Measurements from ENCODE around the gene TXNDC12. TPM values are rescaled to one million over a fixed set of nuclear protein-coding genes. Genes with fewer than 3 reads are reported as not detected.

Gene TXNDC12
- total RNA-seq, 1 donor from 2014 or later = 60.7 TPM

- H3K27me3 Mint-ChIP-seq (ENCODE audit: low read depth) = peaks cover 40% of the 10 kb centered on the region
- no peaks in the 10 kb centered on the region for H3K36me3 Mint-ChIP-seq (ENCODE audit: low read depth)
- H3K27ac Mint-ChIP-seq (ENCODE audit: unreplicated experiment) = no peak overlapping the region
- TF ChIP-seq, protein P1, sequence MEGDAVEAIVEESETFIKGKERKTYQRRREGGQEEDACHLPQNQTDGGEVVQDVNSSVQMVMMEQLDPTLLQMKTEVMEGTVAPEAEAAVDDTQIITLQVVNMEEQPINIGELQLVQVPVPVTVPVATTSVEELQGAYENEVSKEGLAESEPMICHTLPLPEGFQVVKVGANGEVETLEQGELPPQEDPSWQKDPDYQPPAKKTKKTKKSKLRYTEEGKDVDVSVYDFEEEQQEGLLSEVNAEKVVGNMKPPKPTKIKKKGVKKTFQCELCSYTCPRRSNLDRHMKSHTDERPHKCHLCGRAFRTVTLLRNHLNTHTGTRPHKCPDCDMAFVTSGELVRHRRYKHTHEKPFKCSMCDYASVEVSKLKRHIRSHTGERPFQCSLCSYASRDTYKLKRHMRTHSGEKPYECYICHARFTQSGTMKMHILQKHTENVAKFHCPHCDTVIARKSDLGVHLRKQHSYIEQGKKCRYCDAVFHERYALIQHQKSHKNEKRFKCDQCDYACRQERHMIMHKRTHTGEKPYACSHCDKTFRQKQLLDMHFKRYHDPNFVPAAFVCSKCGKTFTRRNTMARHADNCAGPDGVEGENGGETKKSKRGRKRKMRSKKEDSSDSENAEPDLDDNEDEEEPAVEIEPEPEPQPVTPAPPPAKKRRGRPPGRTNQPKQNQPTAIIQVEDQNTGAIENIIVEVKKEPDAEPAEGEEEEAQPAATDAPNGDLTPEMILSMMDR (conservative IDR thresholded peaks at IDR 0.05) = peak; percentile 93
- no peaks in the 10 kb centered on the region for H3K9me3 Mint-ChIP-seq
- DNase-seq (ENCODE audit: low read depth, low spot score) = peak; percentile 81
- no peak overlapping the region for H3K4me3 Mint-ChIP-seq
- peaks cover 5% of the 10 kb centered on the region for H3K4me1 Mint-ChIP-seq
Observed at GRCh38 chr1:52002038-52002917, 52.7 kb downstream of the TXNDC12 start.

DNA sequence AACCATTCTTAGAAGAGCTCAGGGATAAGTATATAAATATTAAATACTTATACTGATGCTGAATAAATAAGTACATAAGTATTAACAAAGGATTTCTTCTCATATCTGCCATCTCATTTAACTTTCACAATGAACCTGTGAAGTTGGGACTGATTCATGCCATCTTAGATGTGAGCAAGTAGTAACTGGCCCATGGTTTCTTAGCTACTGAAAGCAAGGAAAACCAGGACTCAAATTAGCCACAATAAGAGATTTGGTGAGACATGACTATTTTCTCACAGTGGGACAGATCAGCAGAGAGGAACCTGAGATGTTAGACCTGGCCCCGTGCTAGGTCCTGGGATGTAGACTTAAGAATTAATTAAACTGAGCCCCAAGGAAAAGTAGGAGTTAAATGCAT is 56.3 kb downstream of the TXNDC12 start:
- H3K27ac Mint-ChIP-seq (ENCODE audit: unreplicated experiment) = no peak overlapping the region
- H3K27me3 Mint-ChIP-seq (ENCODE audit: low read depth) = peaks cover 23% of the 10 kb centered on the region
- DNase-seq (ENCODE audit: low read depth, low spot score) = no peak
- H3K4me1 Mint-ChIP-seq = no peaks in the 10 kb centered on the region
- TF ChIP-seq, protein P1 (conservative IDR thresholded peaks at IDR 0.05) = no peak
- no peak overlapping the region for H3K4me3 Mint-ChIP-seq
- no peaks in the 10 kb centered on the region for H3K36me3 Mint-ChIP-seq (ENCODE audit: low read depth)
- H3K9me3 Mint-ChIP-seq = no peaks in the 10 kb centered on the region

- Mint-ChIP-seq H3K4me1 (peaks cover 3% of the 10 kb centered on the region), H3K9me3 (no peaks in the 10 kb centered on the region), H3K4me3 (no peak overlapping the region), H3K27ac (ENCODE audit: unreplicated experiment) (peak overlapping the region; percentile 23), H3K27me3 (ENCODE audit: low read depth) (peaks cover 26% of the 10 kb centered on the region), H3K36me3 (ENCODE audit: low read depth) (no peaks in the 10 kb centered on the region)
- TF ChIP-seq, protein P1 (conservative IDR thresholded peaks at IDR 0.05) = no peak
- DNase-seq (ENCODE audit: low read depth, low spot score) = no peak
Observed at GRCh38 chr1:51997974-51998382, 57.0 kb downstream of the TXNDC12 start.

- TF ChIP-seq, protein P1 (conservative IDR thresholded peaks at IDR 0.05) = no peak
- H3K4me3 Mint-ChIP-seq = peak within 1 kb of the TSS; percentile 78
- no peaks in the 10 kb centered on the region for H3K9me3 Mint-ChIP-seq
- H3K4me1 Mint-ChIP-seq = peaks cover 8% of the 10 kb centered on the region
- peaks cover 62% of the 10 kb centered on the region for H3K27me3 Mint-ChIP-seq (ENCODE audit: low read depth)
- H3K36me3 Mint-ChIP-seq (ENCODE audit: low read depth) = no peaks in the 10 kb centered on the region
- peak; percentile 69 for DNase-seq (ENCODE audit: low read depth, low spot score)
- H3K27ac Mint-ChIP-seq (ENCODE audit: unreplicated experiment) = no peak within 1 kb of the TSS
Observed at GRCh38 chr1:51990478-51990965, 64.5 kb downstream of the TXNDC12 start, which contains the start of gene RAB3B. TSS of gene RAB3B (minus strand) at chr1:51990700. CDS start at chr1:51977117, 13,583 bp downstream.

DNA sequence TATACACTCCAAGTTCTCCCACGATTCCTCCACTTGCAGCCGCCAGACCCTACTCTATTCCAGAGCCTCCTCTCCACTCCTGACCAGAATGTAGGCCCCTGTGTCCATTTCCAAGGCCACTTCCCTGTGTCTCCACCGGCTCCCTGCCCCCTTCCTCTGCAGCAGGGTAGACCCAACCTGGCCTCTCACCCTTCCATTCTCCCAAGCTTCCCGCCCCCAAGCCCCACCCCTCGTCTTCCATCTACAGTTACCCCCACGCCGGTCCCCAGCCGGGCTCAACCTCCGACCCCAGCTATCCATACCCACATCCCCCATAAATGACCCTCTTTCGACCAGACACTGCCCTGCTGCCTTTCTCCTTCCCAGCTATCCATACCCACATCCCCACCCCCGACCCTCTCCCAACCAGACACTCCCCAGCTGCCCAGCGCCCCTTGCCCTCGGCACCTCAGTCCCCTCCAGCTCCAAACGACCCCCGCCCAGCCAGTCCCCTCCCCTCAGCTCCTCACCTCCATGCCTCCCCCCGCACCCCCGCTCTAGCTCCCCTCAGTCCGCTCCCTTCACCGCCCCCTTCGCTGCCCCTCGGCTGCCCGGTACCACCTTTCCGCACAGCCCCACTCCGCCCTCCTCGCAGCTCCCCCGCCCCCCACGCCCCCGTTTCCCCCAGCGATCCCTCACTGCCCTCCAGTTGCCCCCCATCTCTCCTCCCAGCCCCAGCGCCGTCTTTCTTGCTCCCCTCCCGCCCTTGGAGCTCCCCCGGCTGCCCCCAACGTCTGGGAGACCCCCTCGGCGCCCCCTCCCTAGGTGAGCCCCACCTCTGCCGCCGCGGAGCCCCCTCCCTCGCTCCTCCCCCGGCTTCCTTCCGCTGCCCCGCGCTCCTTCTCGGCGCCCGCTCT is 65.2 kb downstream of the TXNDC12 start:
- H3K36me3 Mint-ChIP-seq (ENCODE audit: low read depth) = no peaks in the 10 kb centered on the region
- peak overlapping the region; percentile 70 for H3K4me3 Mint-ChIP-seq
- TF ChIP-seq, protein P1 (conservative IDR thresholded peaks at IDR 0.05) = no peak
- peaks cover 8% of the 10 kb centered on the region for H3K4me1 Mint-ChIP-seq
- DNase-seq (ENCODE audit: low read depth, low spot score) = no peak
- H3K27ac Mint-ChIP-seq (ENCODE audit: unreplicated experiment) = no peak overlapping the region
- peaks cover 62% of the 10 kb centered on the region for H3K27me3 Mint-ChIP-seq (ENCODE audit: low read depth)
- no peaks in the 10 kb centered on the region for H3K9me3 Mint-ChIP-seq

Data from neural crest cell (in vitro differentiated cells).